Mesenchymal stem cell (in vitro differentiated cells and primary cell): Measurements from ENCODE around the gene AKT3.

Source experiments
- DNase-seq: peaks from one replicate; pipeline ENCODE4 v3.0.0-alpha.2; 2013
- H2AFZ ChIP-seq: one replicate; pipeline ENCODE4 v1.6.1; 2013; ENCODE audit warnings: low read depth, mild to moderate bottlenecking, control low read depth, inconsistent platforms, low read length, moderate library complexity
- H2AK5ac ChIP-seq: 2 replicates; pipeline ENCODE4 v1.6.1; 2013; ENCODE audit warnings: low read length, moderate library complexity, mild to moderate bottlenecking, inconsistent platforms; ENCODE audit not compliant: severe bottlenecking
- H2BK120ac ChIP-seq: one replicate; pipeline ENCODE4 v1.6.1; 2013; ENCODE audit warnings: low read depth, mild to moderate bottlenecking, inconsistent platforms, low read length, moderate library complexity
- H2BK12ac ChIP-seq, 2 experiments: one replicate each; pipeline ENCODE4 v1.6.1; 2013; ENCODE audit warnings: inconsistent platforms in 2 of 2, low read length in 2 of 2, mild to moderate bottlenecking in 2 of 2, moderate library complexity in 2 of 2, control low read depth in 1 of 2
- H2BK15ac ChIP-seq: one replicate; pipeline ENCODE4 v1.6.1; 2013; ENCODE audit warnings: mild to moderate bottlenecking, low read depth, inconsistent platforms; ENCODE audit not compliant: poor library complexity, severe bottlenecking
- H2BK5ac ChIP-seq: 2 replicates; pipeline ENCODE4 v1.6.1; 2013; ENCODE audit warnings: low read depth, mild to moderate bottlenecking, low read length, control low read depth, inconsistent platforms; ENCODE audit not compliant: poor library complexity, severe bottlenecking
- H3K14ac ChIP-seq, 2 experiments: one replicate each; pipeline ENCODE4 v1.6.1; 2013; ENCODE audit warnings: inconsistent platforms in 2 of 2, low read length in 2 of 2, control low read depth in 1 of 2, mild to moderate bottlenecking in 1 of 2, moderate library complexity in 1 of 2
- H3K18ac ChIP-seq, 2 experiments: one replicate each; pipeline ENCODE4 v1.6.1; 2013; ENCODE audit warnings: inconsistent platforms in 2 of 2, low read length in 2 of 2, control low read depth in 1 of 2, low read depth in 1 of 2, mild to moderate bottlenecking in 1 of 2
- H3K23ac ChIP-seq, 2 experiments: one replicate each; pipeline ENCODE4 v1.6.1; 2013; ENCODE audit warnings: inconsistent platforms in 2 of 2, low read length in 2 of 2, mild to moderate bottlenecking in 2 of 2, moderate library complexity in 2 of 2, control low read depth in 1 of 2
- H3K27ac ChIP-seq: 2 replicates; pipeline ENCODE4 v1.5.1; 2013; ENCODE audit warnings: mild to moderate bottlenecking, moderate library complexity, low read length, control low read depth, inconsistent platforms; ENCODE audit not compliant: poor library complexity, severe bottlenecking
- H3K27me3 ChIP-seq, 2 experiments: 2 replicates each; pipeline versions ENCODE4 v1.6.1 to v1.7.0; 2013; ENCODE audit warnings: low read length in 2 of 2, mild to moderate bottlenecking in 2 of 2, moderate library complexity in 2 of 2, control low read depth in 1 of 2, inconsistent platforms in 1 of 2; ENCODE audit not compliant: control insufficient read depth in 1 of 2, insufficient read depth in 1 of 2
- H3K36me3 ChIP-seq, 2 experiments: 2 replicates each; pipeline versions ENCODE4 v1.6.1 to v1.7.0; 2013; ENCODE audit warnings: low read length in 2 of 2, control low read depth in 1 of 2, inconsistent platforms in 1 of 2, low read depth in 1 of 2, mild to moderate bottlenecking in 1 of 2; ENCODE audit not compliant: insufficient read depth in 2 of 2, control insufficient read depth in 1 of 2
- H3K4ac ChIP-seq, 2 experiments: one replicate each; pipeline ENCODE4 v1.6.1; 2013; ENCODE audit warnings: inconsistent platforms in 2 of 2, low read length in 2 of 2, mild to moderate bottlenecking in 2 of 2, moderate library complexity in 2 of 2, control low read depth in 1 of 2, low read depth in 1 of 2
- H3K4me1 ChIP-seq: 2 replicates; pipeline ENCODE4 v1.6.1; 2013; ENCODE audit warnings: low read depth, low read length, control low read depth; ENCODE audit not compliant: control insufficient read depth, insufficient read depth
- H3K4me2 ChIP-seq: 2 replicates; pipeline ENCODE4 v1.6.1; 2013; ENCODE audit warnings: low read length, mild to moderate bottlenecking, inconsistent platforms; ENCODE audit not compliant: poor library complexity, severe bottlenecking
- H3K4me3 ChIP-seq, 2 experiments: 2 replicates each; pipeline versions ENCODE4 v1.5.1 to v1.7.0; 2013; ENCODE audit warnings: low read length in 2 of 2, mild to moderate bottlenecking in 2 of 2, control low read depth in 1 of 2, low read depth in 1 of 2; ENCODE audit not compliant: insufficient read depth in 1 of 2
- H3K79me1 ChIP-seq: replicated peaks from 2 replicates; pipeline ENCODE4 v1.6.1; 2013; ENCODE audit warnings: mild to moderate bottlenecking, control low read depth, low read length, inconsistent platforms; ENCODE audit not compliant: poor library complexity, severe bottlenecking
- H3K9ac ChIP-seq: 2 replicates; pipeline ENCODE4 v1.7.0; 2013; ENCODE audit warnings: mild to moderate bottlenecking, low read length, moderate library complexity
- H3K9me3 ChIP-seq: 2 replicates; pipeline ENCODE4 v1.7.0; 2013; ENCODE audit warnings: mild to moderate bottlenecking, low read length; ENCODE audit not compliant: control insufficient read depth
- H4K8ac ChIP-seq: one replicate; pipeline ENCODE4 v1.6.1; 2013; ENCODE audit warnings: inconsistent platforms, mild to moderate bottlenecking, low read length, moderate library complexity
- H4K91ac ChIP-seq: one replicate; pipeline ENCODE4 v1.6.1; 2013; ENCODE audit warnings: mild to moderate bottlenecking, low read length, inconsistent platforms
- WGBS: methylation state at CpG from one replicate; pipeline ENCODE4 v1.1.7; 2013; ENCODE audit warnings: mixed read lengths; 5-methylcytosine and 5-hydroxymethylcytosine counted together

AKT3 gene

DNA sequence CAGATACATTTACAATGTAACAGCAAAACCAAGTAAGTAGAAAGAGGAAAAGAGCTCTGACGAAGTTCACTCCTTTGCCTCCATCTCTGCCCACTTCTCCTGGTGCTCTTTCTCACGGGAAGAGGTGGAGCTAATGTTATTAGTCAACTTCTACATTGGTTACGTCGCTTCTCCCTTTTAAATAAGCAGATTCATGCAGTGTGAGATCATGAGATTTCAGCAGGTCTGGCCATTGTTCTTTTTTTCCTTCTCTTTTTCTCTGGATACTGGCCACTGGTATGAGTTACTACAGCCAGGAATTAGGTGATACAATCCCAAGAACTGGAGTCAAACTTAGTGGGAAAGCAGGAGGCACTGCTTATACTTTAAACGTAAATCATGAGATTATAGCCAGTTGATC lies 207.1 kb downstream of the AKT3 start:
- Histone ChIP-seq H2BK12ac (no peak overlapping the region), H3K23ac (no peak overlapping the region), H3K27me3 (no peaks in the 10 kb centered on the region), H3K9me3 (peaks cover 20% of the 10 kb centered on the region), H4K91ac (no peak overlapping the region), H3K36me3 (peaks cover 0 to 48% of the 10 kb centered on the region in 2 experiments), H2BK120ac (no peak overlapping the region), H3K27ac (peak overlapping the region; percentile 56), H3K18ac (no peak overlapping the region), H3K4me2 (no peak overlapping the region), H3K9ac (no peak overlapping the region), H3K4me3 (no peak overlapping the region), H2AK5ac (no peak overlapping the region), H2AFZ (no peak overlapping the region), H4K8ac (no peak overlapping the region), H2BK5ac (no peak overlapping the region), H3K14ac (no peak overlapping the region), H3K4ac (no peak overlapping the region), H2BK15ac (no peak overlapping the region), H3K79me1 (peaks cover 13% of the 10 kb centered on the region), H3K4me1 (no peaks in the 10 kb centered on the region)
- DNase-seq: peak; percentile 35
- WGBS: 87% methylated on average over 5 of the region's 5 CpGs

DNA sequence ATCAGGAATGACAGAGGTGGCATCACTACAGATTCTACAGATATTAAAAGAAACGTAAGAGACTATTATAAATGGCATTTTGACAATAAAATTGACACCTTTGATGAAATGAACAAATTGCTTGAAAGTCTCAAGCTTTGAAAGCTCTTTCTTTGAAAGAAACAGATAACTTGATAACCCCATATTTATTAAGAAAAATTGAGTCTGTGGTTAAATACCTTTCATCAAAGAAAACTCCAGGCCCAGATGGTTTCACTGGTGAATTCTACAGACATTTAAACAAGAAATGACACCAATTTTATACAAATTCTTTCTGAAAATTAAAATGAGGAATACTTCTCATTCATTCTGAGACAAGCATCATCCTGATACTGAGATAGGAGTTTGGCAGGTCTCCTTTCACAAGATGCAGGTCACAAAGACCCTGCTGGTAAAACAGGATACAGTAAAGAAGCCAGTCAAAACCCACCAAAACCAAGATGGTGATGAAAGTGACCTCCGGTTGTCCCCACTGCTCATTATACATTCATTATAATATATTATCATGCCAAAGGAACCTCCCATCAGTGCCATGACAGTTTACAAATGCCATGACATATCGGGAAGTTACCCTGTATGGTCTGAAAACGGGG lies 210.9 kb downstream of the AKT3 start:
- Histone ChIP-seq H4K8ac (no peak overlapping the region), H2BK15ac (no peak overlapping the region), H3K79me1 (peaks cover 13% of the 10 kb centered on the region), H3K27ac (no peak overlapping the region), H2BK120ac (no peak overlapping the region), H2AK5ac (no peak overlapping the region), H3K4me1 (no peaks in the 10 kb centered on the region), H3K9me3 (peaks cover 8% of the 10 kb centered on the region), H3K4ac (no peak overlapping the region), H3K23ac (no peak overlapping the region), H2BK12ac (no peak overlapping the region), H4K91ac (no peak overlapping the region), H3K4me2 (no peak overlapping the region), H2BK5ac (no peak overlapping the region), H3K9ac (no peak overlapping the region), H3K4me3 (no peak overlapping the region), H2AFZ (no peak overlapping the region), H3K27me3 (no peaks in the 10 kb centered on the region), H3K36me3 (peaks cover 0 to 30% of the 10 kb centered on the region in 2 experiments), H3K18ac (no peak overlapping the region), H3K14ac (no peak overlapping the region)
- DNase-seq: no peak
- WGBS: 99% methylated on average over 3 of the region's 4 CpGs

DNA sequence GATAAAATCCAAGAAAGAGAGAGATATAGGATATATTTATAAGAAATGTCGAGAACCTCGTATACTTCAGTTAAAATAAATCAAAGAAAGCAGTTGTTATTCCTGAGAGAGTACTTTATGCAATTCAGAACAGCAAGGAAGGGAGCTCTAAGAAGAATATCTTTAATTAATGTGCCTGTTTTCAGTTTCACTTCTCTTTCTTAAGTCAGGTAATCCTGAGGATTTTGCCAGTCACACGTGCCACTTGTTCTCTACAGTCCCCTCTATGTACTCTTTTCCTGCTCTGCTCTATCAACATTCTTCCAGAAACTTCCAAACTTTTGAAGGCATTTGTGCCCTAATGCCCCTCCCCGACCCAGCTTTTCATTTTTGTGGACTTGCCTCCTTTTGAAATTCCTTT lies 211.9 kb downstream of the AKT3 start:
- Histone ChIP-seq H4K91ac (no peak overlapping the region), H3K79me1 (peaks cover 13% of the 10 kb centered on the region), H3K9me3 (peaks cover 8% of the 10 kb centered on the region), H4K8ac (no peak overlapping the region), H3K27ac (no peak overlapping the region), H2BK120ac (no peak overlapping the region), H3K36me3 (peaks cover 0 to 31% of the 10 kb centered on the region in 2 experiments), H2AK5ac (no peak overlapping the region), H2BK15ac (no peak overlapping the region), H3K14ac (no peak overlapping the region), H2AFZ (no peak overlapping the region), H3K4me1 (no peaks in the 10 kb centered on the region), H3K27me3 (no peaks in the 10 kb centered on the region), H2BK5ac (no peak overlapping the region), H3K4me3 (no peak overlapping the region), H3K9ac (no peak overlapping the region), H2BK12ac (no peak overlapping the region), H3K18ac (no peak overlapping the region), H3K4ac (no peak overlapping the region), H3K23ac (no peak overlapping the region), H3K4me2 (no peak overlapping the region)
- WGBS: 88% methylated on average over 2 of the region's 4 CpGs
- DNase-seq: no peak

DNA sequence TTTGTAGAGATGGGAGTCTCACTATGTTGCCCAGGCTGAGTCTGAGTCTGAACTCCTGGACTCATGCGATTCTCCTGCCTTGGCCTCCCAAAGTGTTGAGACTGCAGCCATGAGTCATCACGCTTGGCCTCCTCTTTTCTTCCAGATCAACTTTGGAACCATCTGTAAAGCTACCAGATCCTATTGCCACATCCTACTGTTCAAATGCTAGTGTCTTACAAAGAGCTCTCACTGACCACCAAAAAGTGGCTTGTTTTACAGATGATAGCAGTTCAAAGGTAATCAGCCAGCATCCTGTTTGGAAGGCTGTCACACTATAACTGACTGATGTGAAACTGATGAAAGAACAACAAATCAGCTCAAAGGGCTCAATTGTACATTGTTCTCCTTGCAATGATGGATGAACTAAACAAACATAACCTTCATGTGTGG lies 221.6 kb downstream of the AKT3 start:
- no peak overlapping the region for H3K18ac ChIP-seq
- no peaks in the 10 kb centered on the region for H3K27me3 ChIP-seq
- no peak overlapping the region for H3K23ac ChIP-seq
- no peak overlapping the region for H2BK5ac ChIP-seq
- whole genome bisulfite sequencing: 85% methylated on average over 2 of the region's 2 CpGs
- H2BK120ac ChIP-seq: no peak overlapping the region
- H4K8ac ChIP-seq: no peak overlapping the region
- H3K79me1 ChIP-seq: peaks cover 18% of the 10 kb centered on the region
- H3K9me3 ChIP-seq: peaks cover 8% of the 10 kb centered on the region
- no peak overlapping the region for H3K27ac ChIP-seq
- H3K14ac ChIP-seq: no peak overlapping the region
- H2AFZ ChIP-seq: no peak overlapping the region
- H4K91ac ChIP-seq: no peak overlapping the region
- no peak overlapping the region for H3K4ac ChIP-seq
- no peak overlapping the region for H2BK12ac ChIP-seq
- no peaks in the 10 kb centered on the region for H3K4me1 ChIP-seq
- peaks cover 0 to 64% of the 10 kb centered on the region in 2 experiments for H3K36me3 ChIP-seq
- peak; percentile 12 for DNase-seq
- H2BK15ac ChIP-seq: no peak overlapping the region
- no peak overlapping the region for H3K9ac ChIP-seq
- no peak overlapping the region for H2AK5ac ChIP-seq
- no peak overlapping the region for H3K4me3 ChIP-seq
- no peak overlapping the region for H3K4me2 ChIP-seq
